Breast epithelium (tissue), 4 donors: ENCODE data around the gene GBP7. TPM values are rescaled to one million over a fixed set of nuclear protein-coding genes. Genes with fewer than 3 reads are reported as not detected.

Source experiments
- DNase-seq, 2 donors: peaks; one replicate each; pipeline ENCODE4 v3.0.0-alpha.2; 2019; ENCODE audit warnings: low spot score in 2 of 2
- H3K27ac ChIP-seq, 2 donors: fragments of 200-600 bp; sonication (generic) in 1 of 2; one replicate each; pipeline ENCODE4 v1.5.1; 2016 to 2019; ENCODE audit warnings: mild to moderate bottlenecking in 1 of 2
- H3K27me3 ChIP-seq, 2 donors: fragments of 200-600 bp; sonication (generic) in 1 of 2; one replicate each; pipeline versions ENCODE4 v1.5.1 to v1.6.0; 2017 to 2019; ENCODE audit warnings: control low read depth in 1 of 2, mild to moderate bottlenecking in 1 of 2
- H3K36me3 ChIP-seq: fragments of 200-600 bp; one replicate; pipeline ENCODE4 v1.5.1; 2019
- H3K4me1 ChIP-seq, 2 donors: fragments of 200-600 bp; sonication (generic); one replicate each; pipeline ENCODE4 v1.5.1; 2016 to 2019; ENCODE audit warnings: control low read depth in 1 of 2
- H3K4me3 ChIP-seq, 3 donors: fragments of 200-600 bp; sonication (generic); 1 replicate in 2 of 3; 2 replicates in 1 of 3; pipeline ENCODE4 v1.5.1; 2016 to 2019; ENCODE audit warnings: mild to moderate bottlenecking in 3 of 3, moderate library complexity in 2 of 3
- H3K9me3 ChIP-seq, 2 donors: fragments of 200-600 bp; sonication (generic) in 1 of 2; one replicate each; pipeline ENCODE4 v1.5.1; 2016 to 2019; ENCODE audit warnings: control low read depth in 1 of 2
- CTCF ChIP-seq, 3 donors: fragments of 450-650 bp; IDR thresholded peaks; one replicate each; pipeline ENCODE4 v1.5.1; 2016 to 2017; ENCODE audit warnings: antibody characterized with exemption in 3 of 3, mild to moderate bottlenecking in 3 of 3, moderate library complexity in 3 of 3
- POLR2A ChIP-seq: fragments of 450-650 bp; IDR thresholded peaks from one replicate; pipeline ENCODE4 v1.6.1; 2016; ENCODE audit warnings: antibody characterized with exemption, mild to moderate bottlenecking, moderate library complexity
- POLR2AphosphoS5 ChIP-seq, 3 donors: sonication (generic); formaldehyde crosslinking; IDR thresholded peaks; one replicate each; pipeline ENCODE4 v1.6.1; 2017; ENCODE audit warnings: antibody characterized with exemption in 3 of 3
- intact Hi-C: fragments of 100-400 bp; cut with DNase I; formaldehyde crosslinking; loops from one replicate; pipeline ENCODE4 v1.15.1; 2023; ENCODE audit warnings: low total_unique reads
- total RNA-seq, 3 donors: library from RNA; depleted of rRNA; stranded (reverse); fragments of >200 nt; gene quantifications; one replicate each; pipeline ENCODE4 v1.1.0, GENCODE V29; 2016

The GBP7 gene
- total RNA-seq, 3 donors from 2014 or later, result not detected

GRCh38 chr1:89198491-89199072, 22.8 kb upstream of the GBP7 start, which contains the start of gene GBP4:
Gene GBP4 (minus strand): TSS chr1:89198942. CDS start chr1:89198834, 108 bp downstream.
- Histone ChIP-seq H3K36me3 (no peaks in the 10 kb centered on the region), H3K27ac (peak within 1 kb of the TSS; percentile 64 to 80), H3K9me3 (no peaks in the 10 kb centered on the region), H3K27me3 (no peaks in the 10 kb centered on the region), H3K4me1 (no peaks in the 10 kb centered on the region), H3K4me3 (peak within 1 kb of the TSS; percentile 53 to 65 (median 54))
- DNase-seq, result peak in 1 of 2 donors; percentile 50
- TF ChIP-seq CTCF (IDR thresholded peaks at IDR 0.05) (no peak), POLR2AphosphoS5 (IDR thresholded peaks at IDR 0.05) (peak in 1 of 3 donors; percentile 10), POLR2A (no peak)
- intact Hi-C loops, result no loop called here

GRCh38 chr1:89198081-89198480, 22.3 kb upstream of the GBP7 start:
- peak overlapping the region; percentile 64 to 80 for H3K27ac ChIP-seq
- no peaks in the 10 kb centered on the region for H3K36me3 ChIP-seq
- TF ChIP-seq POLR2A (no peak), CTCF (IDR thresholded peaks at IDR 0.05) (no peak), POLR2AphosphoS5 (IDR thresholded peaks at IDR 0.05) (no peak)
- peak overlapping the region; percentile 53 to 65 (median 54) for H3K4me3 ChIP-seq
- intact Hi-C loops, result no loop called here
- no peaks in the 10 kb centered on the region for H3K4me1 ChIP-seq
- DNase-seq, result no peak
- H3K27me3 ChIP-seq, result no peaks in the 10 kb centered on the region
- no peaks in the 10 kb centered on the region for H3K9me3 ChIP-seq

- intact Hi-C loops, result no loop called here
- no peaks in the 10 kb centered on the region for H3K36me3 ChIP-seq
- H3K27ac ChIP-seq, result no peak overlapping the region
- H3K4me3 ChIP-seq, result peak overlapping the region in 1 of 3 donors; percentile 15
- H3K27me3 ChIP-seq, result no peaks in the 10 kb centered on the region
- H3K9me3 ChIP-seq, result no peaks in the 10 kb centered on the region
- no peak for DNase-seq
- no peaks in the 10 kb centered on the region for H3K4me1 ChIP-seq
- TF ChIP-seq POLR2AphosphoS5 (IDR thresholded peaks at IDR 0.05) (no peak), CTCF (IDR thresholded peaks at IDR 0.05) (no peak), POLR2A (no peak)
Measured at GRCh38 chr1:89195476-89195875, 19.7 kb upstream of the GBP7 start.

- H3K36me3 ChIP-seq, result no peaks in the 10 kb centered on the region
- no peak overlapping the region for H3K4me3 ChIP-seq
- no peaks in the 10 kb centered on the region for H3K4me1 ChIP-seq
- H3K27ac ChIP-seq, result no peak overlapping the region
- no peaks in the 10 kb centered on the region for H3K27me3 ChIP-seq
- H3K9me3 ChIP-seq, result no peaks in the 10 kb centered on the region
- intact Hi-C loops, result no loop called here
- TF ChIP-seq CTCF (IDR thresholded peaks at IDR 0.05) (no peak), POLR2AphosphoS5 (IDR thresholded peaks at IDR 0.05) (no peak), POLR2A (no peak)
- no peak for DNase-seq
Measured at GRCh38 chr1:89191314-89191713, 15.5 kb upstream of the GBP7 start.

GRCh38 chr1:89190017-89190416, 14.2 kb upstream of the GBP7 start:
- no peak for DNase-seq
- no peak for TF ChIP-seq POLR2A
- TF ChIP-seq POLR2AphosphoS5 (IDR thresholded peaks at IDR 0.05), result no peak
- TF ChIP-seq CTCF (IDR thresholded peaks at IDR 0.05), result no peak
- intact Hi-C loops, result no loop called here

More at GRCh38 chr1:89190017-89190416, 14.2 kb upstream of the GBP7 start:
- Histone ChIP-seq H3K4me3 (no peak overlapping the region), H3K4me1 (no peaks in the 10 kb centered on the region), H3K27ac (no peak overlapping the region), H3K36me3 (no peaks in the 10 kb centered on the region), H3K9me3 (no peaks in the 10 kb centered on the region), H3K27me3 (no peaks in the 10 kb centered on the region)
